Loucy (cell line): ENCODE measurements around the gene MORC4.

Source experiments
- H2AFZ ChIP-seq: fragments of 200-600 bp; sonication (generic); 2 replicates; pipeline ENCODE4 v1.6.0; 2016; ENCODE audit warnings: antibody characterized with exemption, mild to moderate bottlenecking, low read length, moderate library complexity
- H3F3A ChIP-seq: fragments of 200-600 bp; 2 replicates; pipeline ENCODE4 v1.6.0; 2016; ENCODE audit warnings: antibody characterized with exemption, low read depth, mild to moderate bottlenecking
- H3K27me3 ChIP-seq: fragments of 200-600 bp; sonication (generic); 2 replicates; pipeline ENCODE4 v1.6.1; 2014; ENCODE audit warnings: low read length, mild to moderate bottlenecking; ENCODE audit not compliant: insufficient read depth, poor library complexity, severe bottlenecking
- H3K36me3 ChIP-seq: fragments of 200-600 bp; sonication (generic); 2 replicates; pipeline ENCODE4 v1.6.1; 2016; ENCODE audit warnings: low read length; ENCODE audit not compliant: insufficient read depth
- H3K4me1 ChIP-seq: fragments of 200-600 bp; sonication (generic); 2 replicates; pipeline ENCODE4 v1.5.1; 2014; ENCODE audit warnings: low read length, mild to moderate bottlenecking; ENCODE audit not compliant: insufficient read depth, poor library complexity, severe bottlenecking
- H3K4me2 ChIP-seq: fragments of 200-600 bp; sonication (generic); 2 replicates; pipeline ENCODE4 v1.6.0; 2014; ENCODE audit warnings: antibody characterized with exemption, low read length, low read depth, mild to moderate bottlenecking; ENCODE audit not compliant: poor library complexity, severe bottlenecking
- H3K4me3 ChIP-seq: fragments of 200-600 bp; sonication (generic); 2 replicates; pipeline ENCODE4 v1.5.1; 2014; ENCODE audit warnings: low read length, mild to moderate bottlenecking, mixed read lengths; ENCODE audit not compliant: poor library complexity, severe bottlenecking
- H3K79me2 ChIP-seq: fragments of 200-600 bp; sonication (generic); 2 replicates; pipeline ENCODE4 v1.6.1; 2014; ENCODE audit warnings: low read length; ENCODE audit not compliant: insufficient read depth
- H3K9ac ChIP-seq: fragments of 200-600 bp; sonication (generic); 2 replicates; pipeline ENCODE4 v1.6.0; 2014; ENCODE audit warnings: mild to moderate bottlenecking, low read depth, low read length, moderate library complexity; ENCODE audit not compliant: poor library complexity, severe bottlenecking
- H3K9me2 ChIP-seq: fragments of 200-600 bp; sonication (generic); replicated peaks from 2 replicates; pipeline ENCODE4 v1.6.1; 2016; ENCODE audit warnings: low read depth, low read length, mixed read lengths
- H3K9me3 ChIP-seq: fragments of 200-600 bp; sonication (generic); 2 replicates; pipeline ENCODE4 v1.6.1; 2014; ENCODE audit warnings: mild to moderate bottlenecking, antibody characterized with exemption, low read length, low read depth; ENCODE audit not compliant: insufficient read depth
- H4K20me1 ChIP-seq: fragments of 200-600 bp; sonication (generic); 2 replicates; pipeline ENCODE4 v1.6.0; 2014; ENCODE audit warnings: antibody characterized with exemption, low read length, mild to moderate bottlenecking; ENCODE audit not compliant: insufficient read depth, poor library complexity, severe bottlenecking
- EZH2phosphoT487 ChIP-seq: fragments of 200-600 bp; IDR thresholded peaks from 2 replicates; pipeline ENCODE4 v1.6.1; 2018; ENCODE audit warnings: antibody characterized with exemption, mild to moderate bottlenecking, moderate library complexity, borderline replicate concordance
- TF ChIP-seq, protein P1 (sequence below): fragments of 200-600 bp; sonication (generic); conservative IDR thresholded peaks from 2 replicates; pipeline ENCODE4 v1.5.1; 2014; ENCODE audit warnings: mild to moderate bottlenecking, antibody characterized with exemption, low read length

MORC4 gene

DNA sequence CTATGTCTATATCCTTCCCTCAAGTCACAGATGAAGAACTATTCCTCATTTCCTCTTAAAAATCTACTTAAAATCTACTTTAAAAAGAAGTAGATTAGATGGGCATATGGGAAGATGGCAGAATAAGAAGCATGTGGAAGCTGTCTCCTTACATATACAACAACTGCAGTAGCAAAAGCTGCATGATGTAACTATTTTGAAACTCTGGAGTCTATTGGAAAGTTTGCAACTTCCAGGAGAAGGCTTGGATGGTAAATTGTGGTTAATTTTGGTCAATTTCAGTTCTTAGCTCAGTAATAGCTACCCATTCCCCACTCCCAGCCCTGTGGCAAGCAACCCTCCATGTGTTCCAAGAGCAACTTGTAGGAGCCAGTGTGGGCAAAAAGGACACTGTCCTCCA is 36.9 kb downstream of the MORC4 start:
- no peak for TF ChIP-seq EZH2phosphoT487
- Histone ChIP-seq H3K79me2 (no peaks in the 10 kb centered on the region), H3K27me3 (no peaks in the 10 kb centered on the region)

DNA sequence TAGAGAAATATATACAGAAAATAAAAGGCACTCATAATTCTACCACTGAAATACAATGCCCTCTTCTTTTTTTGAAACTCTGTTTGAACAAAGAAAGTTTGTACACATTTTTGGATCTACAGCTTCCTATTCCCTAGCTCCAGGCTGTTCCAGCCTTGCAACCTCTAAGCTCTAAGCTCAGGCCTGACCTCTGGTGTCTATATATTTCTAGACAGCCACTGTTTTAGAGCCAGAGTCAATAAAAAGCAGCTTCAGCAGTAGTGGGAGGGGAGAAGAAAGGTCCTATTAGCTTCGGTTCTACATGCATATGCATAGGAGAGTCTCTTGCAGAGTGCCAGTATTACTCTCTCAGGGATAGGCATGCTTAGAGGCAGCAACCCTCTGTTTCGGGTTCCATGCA is 40.1 kb downstream of the MORC4 start:
- H3K36me3 ChIP-seq, result peaks cover 6% of the 10 kb centered on the region; the same call in 1 of the 2 replicates
- H2AFZ ChIP-seq, result no peak overlapping the region
- H3K4me3 ChIP-seq, result no peak overlapping the region
- no peaks in the 10 kb centered on the region for H3K4me1 ChIP-seq
- H3K9me2 ChIP-seq, result no peaks in the 10 kb centered on the region
- H3K27me3 ChIP-seq, result no peaks in the 10 kb centered on the region
- H3F3A ChIP-seq, result no peaks in the 10 kb centered on the region
- no peaks in the 10 kb centered on the region for H4K20me1 ChIP-seq
- no peak overlapping the region for H3K9ac ChIP-seq
- H3K4me2 ChIP-seq, result no peak overlapping the region
- TF ChIP-seq, protein P1, sequence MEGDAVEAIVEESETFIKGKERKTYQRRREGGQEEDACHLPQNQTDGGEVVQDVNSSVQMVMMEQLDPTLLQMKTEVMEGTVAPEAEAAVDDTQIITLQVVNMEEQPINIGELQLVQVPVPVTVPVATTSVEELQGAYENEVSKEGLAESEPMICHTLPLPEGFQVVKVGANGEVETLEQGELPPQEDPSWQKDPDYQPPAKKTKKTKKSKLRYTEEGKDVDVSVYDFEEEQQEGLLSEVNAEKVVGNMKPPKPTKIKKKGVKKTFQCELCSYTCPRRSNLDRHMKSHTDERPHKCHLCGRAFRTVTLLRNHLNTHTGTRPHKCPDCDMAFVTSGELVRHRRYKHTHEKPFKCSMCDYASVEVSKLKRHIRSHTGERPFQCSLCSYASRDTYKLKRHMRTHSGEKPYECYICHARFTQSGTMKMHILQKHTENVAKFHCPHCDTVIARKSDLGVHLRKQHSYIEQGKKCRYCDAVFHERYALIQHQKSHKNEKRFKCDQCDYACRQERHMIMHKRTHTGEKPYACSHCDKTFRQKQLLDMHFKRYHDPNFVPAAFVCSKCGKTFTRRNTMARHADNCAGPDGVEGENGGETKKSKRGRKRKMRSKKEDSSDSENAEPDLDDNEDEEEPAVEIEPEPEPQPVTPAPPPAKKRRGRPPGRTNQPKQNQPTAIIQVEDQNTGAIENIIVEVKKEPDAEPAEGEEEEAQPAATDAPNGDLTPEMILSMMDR, result peak; percentile 33; the same call in 1 of the 2 replicates
- no peak for TF ChIP-seq EZH2phosphoT487
- no peaks in the 10 kb centered on the region for H3K9me3 ChIP-seq
- no peaks in the 10 kb centered on the region for H3K79me2 ChIP-seq

More for the DNA sequence above, 36.9 kb downstream of the MORC4 start:
- H3K9me2 ChIP-seq, result no peaks in the 10 kb centered on the region
- no peak overlapping the region for H3K9ac ChIP-seq
- H4K20me1 ChIP-seq, result no peaks in the 10 kb centered on the region
- no peaks in the 10 kb centered on the region for H3F3A ChIP-seq
- H2AFZ ChIP-seq, result no peak overlapping the region
- H3K4me3 ChIP-seq, result no peak overlapping the region
- no peaks in the 10 kb centered on the region for H3K4me1 ChIP-seq
- peaks cover 6% of the 10 kb centered on the region; the same call in 1 of the 2 replicates for H3K36me3 ChIP-seq
- no peaks in the 10 kb centered on the region for H3K9me3 ChIP-seq
- no peak overlapping the region for H3K4me2 ChIP-seq

DNA sequence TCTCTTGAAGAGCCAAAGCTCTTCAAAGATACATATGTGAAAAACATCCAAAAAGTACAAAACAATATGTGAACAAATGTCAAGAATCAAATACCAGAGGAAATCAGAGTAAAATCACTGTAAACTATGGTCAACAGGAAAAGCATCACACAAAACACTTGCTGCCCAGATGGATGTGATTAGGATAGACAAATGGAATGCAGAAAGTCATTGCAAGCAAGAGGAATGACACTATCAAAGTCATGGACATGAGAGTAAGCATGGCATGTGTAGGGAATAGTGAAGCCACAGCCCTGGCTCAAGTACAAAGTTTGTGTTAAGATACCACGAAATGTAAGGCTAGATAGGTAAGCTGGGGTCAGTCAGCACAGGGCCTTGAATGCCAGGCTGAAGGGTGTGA is 42.2 kb downstream of the MORC4 start:
- H4K20me1 ChIP-seq, result no peaks in the 10 kb centered on the region
- no peaks in the 10 kb centered on the region for H3K27me3 ChIP-seq
- H3K9me2 ChIP-seq, result no peaks in the 10 kb centered on the region
- H3K36me3 ChIP-seq, result peaks cover 6% of the 10 kb centered on the region; the same call in 1 of the 2 replicates
- no peak overlapping the region for H3K4me2 ChIP-seq
- H3K4me1 ChIP-seq, result no peaks in the 10 kb centered on the region
- no peak overlapping the region for H3K9ac ChIP-seq
- TF ChIP-seq EZH2phosphoT487, result no peak
- TF ChIP-seq, protein P1, result no peak
- H3K79me2 ChIP-seq, result no peaks in the 10 kb centered on the region
- H2AFZ ChIP-seq, result no peak overlapping the region
- H3K9me3 ChIP-seq, result no peaks in the 10 kb centered on the region
- H3F3A ChIP-seq, result no peaks in the 10 kb centered on the region
- H3K4me3 ChIP-seq, result no peak overlapping the region
